ENCODE results near the gene ELAPOR2. TPM values are rescaled to one million over a fixed set of nuclear protein-coding genes. Genes with fewer than 3 reads are reported as not detected.
A peak's percentile ranks its signal among the peaks of the same experiment; 100 is the strongest.
"Not testable (repeated sequence)": the region's sequence is repeated elsewhere in the genome, so short reads cannot be mapped to it uniquely, and the experiment has no call there.

The ELAPOR2 gene
- total RNA-seq, 1 experiment from 2014 or later = 0.23 TPM

DNA sequence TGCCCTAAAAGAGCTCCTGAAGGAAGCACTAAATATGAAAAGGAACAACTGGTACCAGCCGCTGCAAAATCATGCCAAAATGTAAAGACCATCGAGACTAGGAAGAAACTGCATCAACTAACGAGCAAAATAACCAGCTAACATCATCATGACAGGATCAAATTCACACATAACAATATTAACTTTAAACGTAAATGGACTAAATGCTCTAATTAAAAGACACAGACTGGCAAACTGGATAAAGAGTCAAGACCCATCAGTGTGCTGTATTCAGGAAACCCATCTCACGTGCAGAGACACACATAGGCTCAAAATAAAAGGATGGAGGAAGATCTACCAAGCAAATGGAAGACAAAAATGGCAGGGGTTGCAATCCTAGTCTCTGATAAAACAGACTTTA is 17.9 kb downstream of the ELAPOR2 start:
- DNase-seq (ENCODE audit: low spot score) = not testable (repeated sequence)

DNA sequence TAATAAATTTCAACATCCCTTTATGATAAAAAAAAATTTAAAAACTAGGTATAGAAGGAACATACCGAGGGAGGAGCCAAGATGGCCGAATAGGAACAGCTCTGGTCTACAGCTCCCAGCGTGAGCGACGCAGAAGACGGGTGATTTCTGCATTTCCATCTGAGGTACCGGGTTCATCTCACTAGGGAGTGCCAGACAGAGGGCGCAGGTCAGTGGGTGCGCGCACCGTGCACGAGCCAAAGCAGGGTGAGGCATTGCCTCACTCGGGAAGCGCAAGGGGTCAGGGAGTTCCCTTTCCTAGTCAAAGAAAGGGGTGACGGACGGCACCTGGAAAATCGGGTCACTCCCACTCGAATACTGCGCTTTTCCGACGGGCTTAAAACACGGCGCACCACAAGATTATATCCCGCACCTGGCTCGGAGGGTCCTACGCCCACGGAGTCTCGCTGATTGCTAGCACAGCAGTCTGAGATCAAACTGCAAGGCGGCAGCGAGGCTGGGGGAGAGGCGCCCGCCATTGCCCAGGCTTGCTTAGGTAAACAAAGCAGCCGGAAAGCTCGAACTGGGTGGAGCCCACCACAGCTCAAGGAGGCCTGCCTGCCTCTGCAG is 19.7 kb downstream of the ELAPOR2 start:
- not testable (repeated sequence) for DNase-seq (ENCODE audit: low spot score)

DNA sequence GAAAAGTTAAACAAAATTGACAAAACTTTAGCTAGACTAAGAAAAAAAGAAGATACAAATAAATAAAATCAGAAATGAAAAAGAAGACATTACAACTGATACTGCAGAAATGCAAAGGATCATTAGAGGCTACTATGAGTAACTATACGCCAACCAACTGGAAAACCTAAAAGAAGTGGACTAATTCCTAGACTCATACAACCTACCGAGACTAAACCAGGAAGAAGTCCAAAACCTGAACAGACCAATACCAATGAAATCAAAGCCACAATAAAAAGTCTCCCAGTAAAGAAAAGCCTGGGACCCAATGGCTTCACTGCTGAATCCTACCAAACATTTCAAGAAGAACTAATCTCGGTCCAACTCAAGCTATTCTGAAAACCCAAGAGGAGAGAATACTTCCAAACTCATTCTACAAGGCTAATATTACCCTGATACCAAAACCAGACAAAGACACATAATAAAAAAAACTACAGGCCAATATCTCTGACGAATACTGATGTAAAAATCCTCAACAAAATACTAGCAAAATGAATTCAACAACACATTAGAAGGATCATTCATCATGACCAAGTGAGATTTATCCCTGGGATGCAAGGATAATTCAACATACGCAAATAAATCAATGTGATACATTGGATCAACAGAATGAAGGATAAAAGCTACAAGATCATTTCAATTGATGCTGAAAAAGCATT is 20.3 kb downstream of the ELAPOR2 start:
- no peak for DNase-seq (ENCODE audit: low spot score)

DNA sequence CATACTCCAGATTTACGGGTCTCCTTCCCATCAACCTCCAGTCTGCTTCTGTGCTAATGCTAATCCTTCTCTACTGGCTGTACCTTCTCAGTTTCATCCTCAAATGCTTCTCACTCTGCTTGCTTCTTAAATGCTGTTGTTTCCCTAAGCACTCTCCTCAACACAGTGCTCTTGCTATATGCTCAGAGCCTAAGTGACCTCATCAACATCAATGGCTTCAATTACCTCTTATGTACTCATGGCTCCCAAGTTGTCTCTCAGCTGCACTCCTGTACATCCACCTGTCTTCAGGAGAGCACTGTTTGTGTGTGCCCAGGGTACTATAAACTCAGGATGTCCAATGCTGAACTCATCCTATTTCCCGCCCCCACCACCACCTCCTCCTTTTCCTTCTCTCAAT is 22.5 kb downstream of the ELAPOR2 start:
- DNase-seq (ENCODE audit: low spot score) = no peak

DNA sequence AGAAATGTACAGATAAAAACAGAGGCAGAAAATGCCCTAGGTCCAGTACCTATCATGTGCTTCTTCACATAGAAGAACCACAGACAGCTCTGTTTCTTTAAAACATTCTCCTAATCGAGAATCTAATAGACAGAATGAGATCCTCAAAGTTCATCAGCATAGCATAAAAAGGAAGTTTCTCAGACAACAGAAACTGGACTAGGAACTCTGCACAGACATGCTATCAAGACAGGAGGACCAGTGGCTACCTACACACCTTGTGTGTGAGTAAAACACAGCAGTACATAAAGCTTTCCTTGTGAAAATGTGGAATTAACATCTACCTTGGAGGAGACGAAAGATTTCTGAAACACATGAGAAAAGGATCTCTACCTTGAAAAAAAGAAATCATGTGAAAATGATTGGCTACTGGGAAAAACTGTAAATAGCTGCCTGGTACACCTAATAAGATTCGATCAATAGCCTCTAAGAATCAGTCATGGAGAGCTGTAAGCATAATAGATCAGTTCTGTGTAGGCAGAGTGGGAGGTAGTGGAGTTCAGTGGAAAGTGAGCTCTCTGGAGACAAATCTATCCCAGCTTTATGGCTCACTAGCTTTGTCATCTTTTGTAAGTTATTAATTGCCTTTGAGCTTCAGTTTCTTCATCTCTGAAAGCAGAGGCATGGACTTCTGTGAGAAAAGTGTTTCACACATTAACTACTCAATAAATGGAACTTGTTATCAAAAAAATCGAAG is 26.7 kb downstream of the ELAPOR2 start:
- DNase-seq (ENCODE audit: low spot score) = no peak

DNA sequence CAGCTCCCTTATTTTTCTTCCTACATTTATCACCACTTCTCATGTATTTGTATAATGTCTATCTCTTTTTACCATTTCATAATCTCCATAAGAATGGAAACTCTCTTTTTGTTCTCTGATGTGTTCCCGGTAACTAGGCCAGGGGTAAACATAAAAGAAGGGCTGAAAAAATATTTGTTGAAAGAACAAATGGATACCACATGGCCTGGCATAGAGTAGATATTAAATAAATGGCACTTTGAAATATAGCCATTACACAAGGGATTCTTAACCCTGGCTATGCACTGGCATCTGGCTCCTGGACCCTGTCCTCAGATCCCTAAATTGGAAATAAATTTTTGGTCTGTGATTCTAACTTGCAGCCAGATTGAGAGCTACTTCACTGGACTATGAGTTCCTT is 30.4 kb downstream of the ELAPOR2 start:
- DNase-seq (ENCODE audit: low spot score) = no peak

DNA sequence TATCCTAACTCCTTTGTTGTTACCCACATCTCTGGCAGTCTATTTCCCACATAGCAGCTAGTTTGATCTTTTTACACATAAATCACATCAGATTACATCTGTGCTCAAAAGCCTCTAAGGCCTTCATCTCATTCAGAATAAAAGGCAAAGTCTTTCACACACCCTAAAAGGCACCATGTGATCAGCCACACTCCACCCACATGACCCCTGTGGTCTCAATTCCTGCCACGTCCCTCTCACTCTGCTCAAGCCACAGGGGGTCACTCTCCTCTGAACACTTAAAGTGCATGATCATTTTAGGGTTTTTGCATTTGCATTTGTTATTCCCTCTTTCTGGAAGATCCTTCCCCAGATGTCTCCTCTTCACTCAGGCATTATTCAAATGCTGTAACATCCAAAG is 30.8 kb downstream of the ELAPOR2 start:
- no peak for DNase-seq (ENCODE audit: low spot score)

DNA sequence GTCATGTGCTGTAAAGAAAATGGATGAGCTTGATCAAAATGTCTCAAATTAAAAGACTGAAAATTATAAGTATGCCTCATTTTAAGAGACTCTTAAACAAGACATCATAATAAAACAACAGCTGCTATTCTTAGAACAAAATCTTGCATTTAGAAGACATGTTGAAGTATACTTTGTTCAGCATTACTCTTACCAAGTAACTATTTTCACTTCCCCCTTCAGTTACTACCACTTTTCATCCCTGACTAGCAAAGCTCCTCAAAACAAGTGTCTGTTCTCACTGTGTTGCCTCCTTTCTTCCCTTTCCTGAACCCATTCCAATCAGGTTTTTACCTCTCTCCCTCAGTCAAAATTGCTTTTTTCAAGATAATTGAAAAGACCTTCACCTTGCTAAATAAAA is 31.6 kb downstream of the ELAPOR2 start:
- DNase-seq (ENCODE audit: low spot score) = no peak

DNA sequence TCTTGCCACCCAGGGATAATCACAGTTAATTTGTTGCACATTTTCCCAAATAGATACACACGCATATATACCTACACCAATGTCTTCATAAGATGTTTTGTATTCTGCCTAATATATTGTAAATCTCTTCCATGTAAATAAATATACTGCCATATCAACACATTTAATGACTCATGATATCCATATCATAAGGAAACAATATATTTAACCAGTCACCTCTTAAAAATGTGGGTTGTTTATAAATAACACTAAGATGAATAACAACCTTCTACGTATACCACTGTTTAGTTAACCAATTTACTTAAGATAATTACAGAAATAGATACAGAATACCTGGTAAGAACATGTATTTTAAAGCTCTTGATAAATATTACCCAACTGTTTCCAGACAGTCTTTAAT is 38.2 kb downstream of the ELAPOR2 start:
- DNase-seq (ENCODE audit: low spot score) = no peak

DNA sequence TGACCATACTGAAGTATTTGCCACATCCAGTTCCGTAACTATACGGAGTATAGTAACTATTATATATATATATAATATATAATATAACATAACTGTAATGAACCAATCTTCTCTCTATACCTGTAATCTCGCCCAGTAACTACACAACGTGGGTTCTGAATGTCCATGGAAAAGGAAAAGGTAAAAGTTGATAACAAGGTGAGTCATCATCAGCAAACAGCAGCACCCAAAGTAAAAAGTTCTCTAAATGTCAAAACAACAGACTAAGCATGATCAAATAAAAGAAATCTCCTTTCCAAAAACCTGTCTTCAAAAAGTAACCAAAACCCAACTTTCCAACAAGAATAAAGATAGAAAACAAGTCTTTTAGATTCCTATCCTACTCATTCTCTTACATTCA is 42.8 kb downstream of the ELAPOR2 start:
- no peak for DNase-seq (ENCODE audit: low spot score)

DNA sequence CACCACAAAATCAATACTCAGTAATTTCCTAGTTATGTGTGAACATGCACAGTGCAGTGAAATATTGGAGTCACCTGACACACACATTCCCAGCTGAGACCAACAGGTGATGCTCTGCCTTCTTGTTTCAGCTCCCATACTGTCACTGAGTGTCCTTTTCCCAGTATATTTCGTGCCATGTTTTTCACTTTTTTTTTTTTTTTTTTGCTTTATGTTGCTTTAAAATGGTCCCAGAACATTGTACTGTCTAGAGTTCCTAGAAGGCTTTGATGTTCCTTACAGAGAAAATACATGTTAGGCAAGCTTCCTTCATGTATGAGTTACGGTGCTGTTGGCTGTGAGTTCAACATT is 45.6 kb downstream of the ELAPOR2 start:
- DNase-seq (ENCODE audit: low spot score) = peak; percentile 9

DNA sequence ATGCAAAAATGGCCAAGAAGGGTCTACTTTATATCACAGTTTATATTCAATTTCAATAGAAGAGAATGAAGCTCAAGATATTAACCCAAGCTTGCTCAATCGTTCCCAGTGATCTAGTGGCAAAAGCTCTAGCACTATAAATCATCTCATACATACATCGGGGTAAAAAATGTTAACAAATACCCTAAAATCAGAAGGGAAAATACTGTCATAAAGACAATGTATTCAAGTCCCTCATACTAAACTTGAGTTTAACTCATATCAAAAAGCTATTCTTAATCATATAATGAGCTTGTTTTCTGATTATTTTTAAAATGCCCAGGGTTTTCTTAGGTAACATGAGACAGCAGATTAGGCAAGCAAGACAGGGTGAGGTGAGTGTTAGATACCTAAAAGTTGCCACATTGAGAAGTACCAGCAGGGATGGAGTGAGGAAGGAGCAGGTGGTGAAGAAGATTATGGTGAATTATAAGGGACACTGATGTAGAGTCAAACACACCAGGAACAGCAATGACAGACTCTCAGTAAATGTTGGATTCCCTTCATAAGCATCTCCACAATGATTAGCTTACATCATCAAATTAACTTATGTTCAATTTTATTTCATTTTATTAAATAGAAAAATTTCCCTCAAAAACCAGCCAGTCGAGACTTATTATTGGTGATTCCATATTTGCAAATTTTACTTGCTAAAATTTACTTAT is 46.2 kb downstream of the ELAPOR2 start:
- DNase-seq (ENCODE audit: low spot score) = no peak

Other genes starting within 250 kb of the ELAPOR2 start
- gene DMTF1, start 92.8 kb upstream of the ELAPOR2 start, total RNA-seq (2014; rRNA removed; shearing (Covaris generic)) = 41.1 and 48.0 TPM in 2 replicates
- gene TMEM243, start 160.1 kb upstream of the ELAPOR2 start, total RNA-seq (2014; rRNA removed; shearing (Covaris generic)) = 73.9 and 74.5 TPM in 2 replicates

Measured in HT-29 (cell line).